ENCODE measurements around the gene MEG3.

DNA sequence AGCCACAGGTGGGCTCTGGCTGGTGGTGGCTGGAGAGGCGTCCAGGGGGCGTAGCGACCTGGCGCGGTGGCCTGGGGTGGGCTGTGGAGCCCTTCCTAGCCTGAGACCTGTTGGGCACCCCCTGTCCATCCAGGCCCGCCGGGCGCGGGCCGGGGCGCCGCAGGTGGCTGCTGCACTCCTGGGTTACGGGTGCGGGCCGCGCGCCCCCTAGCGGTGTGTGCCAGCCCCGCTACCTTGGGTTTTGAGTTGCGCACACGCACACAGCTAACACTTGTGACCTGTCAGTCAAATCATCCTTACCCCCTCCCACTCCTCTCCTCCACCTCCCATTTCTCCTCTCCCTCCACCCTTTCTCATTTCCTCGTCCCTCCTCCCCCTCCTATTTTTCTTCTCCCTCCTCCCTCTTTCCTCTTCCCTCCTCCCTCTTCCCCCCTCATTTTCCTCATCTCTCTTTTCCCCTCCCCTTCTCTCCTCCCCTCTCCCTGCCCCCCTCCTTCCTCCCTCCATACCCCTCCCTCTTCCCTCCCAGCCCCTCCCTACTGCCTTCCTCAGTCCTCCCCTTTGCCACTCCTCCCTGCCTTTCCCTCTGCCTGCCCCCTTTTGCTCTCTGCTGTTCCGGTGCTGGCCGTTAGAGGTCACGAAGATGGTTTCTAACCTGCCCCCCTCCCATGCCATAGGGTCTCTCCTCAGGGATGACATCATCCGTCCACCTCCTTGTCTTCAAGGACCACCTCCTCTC is 2.3 kb downstream of the MEG3 start:
- TF ChIP-seq GATA2 (IDR thresholded peaks at IDR 0.05; ENCODE audit: low read depth, low read length) (no peak), GATA3 (IDR thresholded peaks at IDR 0.05; ENCODE audit: low read depth, low read length) (no peak)
